ENCODE measurements around the gene DBP.

The DBP gene

DNA sequence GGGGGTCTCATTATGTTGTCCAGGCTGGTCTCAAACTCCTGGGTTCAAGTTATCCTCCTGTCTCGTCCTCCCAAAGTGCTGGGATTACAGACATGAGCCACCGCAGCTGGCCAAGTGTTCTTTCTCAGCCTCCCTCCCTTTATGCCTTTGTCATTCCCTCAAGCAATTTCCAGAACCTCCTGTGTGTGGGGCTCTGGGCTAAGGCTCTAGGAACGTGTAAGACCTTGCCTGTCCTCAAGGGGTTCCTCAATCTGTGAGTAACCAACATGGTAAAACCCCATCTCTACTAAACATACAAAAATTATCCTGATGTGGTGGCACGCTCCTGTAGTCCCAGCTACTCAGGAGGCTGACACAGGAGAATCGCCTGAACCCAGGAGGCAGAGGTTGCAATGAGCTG is 46.2 kb downstream of the DBP start:
- Histone ChIP-seq H4K20me1 (ENCODE audit: low read depth, low read length) (no peaks in the 10 kb centered on the region), H3K4me3 (ENCODE audit: insufficient read depth, low read length, poor library complexity, severe bottlenecking) (no peak overlapping the region), H3K27ac (ENCODE audit: low read depth, low read length) (no peak overlapping the region), H3K79me2 (ENCODE audit: insufficient read depth, low read length) (no peaks in the 10 kb centered on the region), H3K4me2 (ENCODE audit: low read depth, low read length, poor library complexity, severe bottlenecking) (no peak overlapping the region), H3K36me3 (ENCODE audit: low read length) (no peaks in the 10 kb centered on the region), H3K27me3 (ENCODE audit: low read length) (no peaks in the 10 kb centered on the region), H3K9me3 (ENCODE audit: insufficient read depth, low read length) (no peaks in the 10 kb centered on the region), H3K9ac (ENCODE audit: low read length) (no peak overlapping the region), H2AFZ (ENCODE audit: low read depth, low read length, severe bottlenecking) (no peak overlapping the region), H3F3A (ENCODE audit: insufficient read depth) (no peaks in the 10 kb centered on the region), H3K9me2 (replicated peaks; ENCODE audit: insufficient read depth, low read length) (no peaks in the 10 kb centered on the region)
- no peak for TF ChIP-seq EZH2phosphoT487 (conservative IDR thresholded peaks at IDR 0.05; ENCODE audit: low read length)

DNA sequence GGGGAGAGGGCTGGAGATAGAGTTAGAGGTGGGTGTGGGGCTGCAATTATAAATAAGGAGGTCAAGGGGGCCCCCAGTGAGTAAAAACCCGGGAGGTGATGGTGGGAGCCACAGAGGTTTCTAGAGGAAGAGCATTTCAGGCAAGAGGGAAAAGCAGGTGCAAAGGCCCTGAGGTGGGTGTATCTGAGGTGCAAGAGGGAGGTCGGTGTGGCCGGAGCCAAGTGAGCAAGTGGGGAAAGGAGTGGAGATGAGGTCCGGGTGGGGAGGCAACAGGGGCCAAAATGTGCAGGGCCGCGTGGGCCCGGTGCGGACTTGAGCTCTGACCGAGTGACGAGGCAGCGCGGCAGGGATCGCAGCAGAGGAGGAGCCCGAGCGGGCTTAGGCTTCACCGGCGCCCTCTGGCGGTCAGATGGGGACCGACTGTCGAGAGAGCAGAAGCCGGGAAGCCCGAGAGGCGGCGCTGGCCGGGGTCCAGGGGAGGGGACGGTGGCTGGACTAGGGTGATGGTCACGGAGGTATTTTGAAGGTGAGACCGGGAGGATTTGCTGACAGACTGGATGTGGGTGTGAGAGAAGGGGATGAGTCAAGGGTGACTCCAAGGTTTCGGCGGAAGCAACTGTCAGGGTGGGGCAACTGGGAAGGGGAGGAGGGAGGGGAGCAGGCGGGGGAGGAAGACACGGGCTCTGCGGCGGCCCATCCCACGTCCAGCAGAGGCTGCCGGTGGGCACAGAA is 48.3 kb downstream of the DBP start:
- peak overlapping the region; percentile 44 for H3K4me2 ChIP-seq (ENCODE audit: low read depth, low read length, poor library complexity, severe bottlenecking)
- H3K27ac ChIP-seq (ENCODE audit: low read depth, low read length): no peak overlapping the region
- no peaks in the 10 kb centered on the region for H4K20me1 ChIP-seq (ENCODE audit: low read depth, low read length)
- H3K9me3 ChIP-seq (ENCODE audit: insufficient read depth, low read length): no peaks in the 10 kb centered on the region
- H2AFZ ChIP-seq (ENCODE audit: low read depth, low read length, severe bottlenecking): peak overlapping the region; percentile 10
- H3F3A ChIP-seq (ENCODE audit: insufficient read depth): no peaks in the 10 kb centered on the region
- peak overlapping the region; percentile 12; the same call in 1 of the 2 replicates for H3K9ac ChIP-seq (ENCODE audit: low read length)
- TF ChIP-seq, protein P1, sequence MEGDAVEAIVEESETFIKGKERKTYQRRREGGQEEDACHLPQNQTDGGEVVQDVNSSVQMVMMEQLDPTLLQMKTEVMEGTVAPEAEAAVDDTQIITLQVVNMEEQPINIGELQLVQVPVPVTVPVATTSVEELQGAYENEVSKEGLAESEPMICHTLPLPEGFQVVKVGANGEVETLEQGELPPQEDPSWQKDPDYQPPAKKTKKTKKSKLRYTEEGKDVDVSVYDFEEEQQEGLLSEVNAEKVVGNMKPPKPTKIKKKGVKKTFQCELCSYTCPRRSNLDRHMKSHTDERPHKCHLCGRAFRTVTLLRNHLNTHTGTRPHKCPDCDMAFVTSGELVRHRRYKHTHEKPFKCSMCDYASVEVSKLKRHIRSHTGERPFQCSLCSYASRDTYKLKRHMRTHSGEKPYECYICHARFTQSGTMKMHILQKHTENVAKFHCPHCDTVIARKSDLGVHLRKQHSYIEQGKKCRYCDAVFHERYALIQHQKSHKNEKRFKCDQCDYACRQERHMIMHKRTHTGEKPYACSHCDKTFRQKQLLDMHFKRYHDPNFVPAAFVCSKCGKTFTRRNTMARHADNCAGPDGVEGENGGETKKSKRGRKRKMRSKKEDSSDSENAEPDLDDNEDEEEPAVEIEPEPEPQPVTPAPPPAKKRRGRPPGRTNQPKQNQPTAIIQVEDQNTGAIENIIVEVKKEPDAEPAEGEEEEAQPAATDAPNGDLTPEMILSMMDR (IDR thresholded peaks at IDR 0.05; ENCODE audit: insufficient read depth, low read length, poor library complexity, severe bottlenecking): peak; percentile 96
- no peak for TF ChIP-seq EZH2phosphoT487 (conservative IDR thresholded peaks at IDR 0.05; ENCODE audit: low read length)
- H3K4me3 ChIP-seq (ENCODE audit: insufficient read depth, low read length, poor library complexity, severe bottlenecking): no peak overlapping the region
- no peaks in the 10 kb centered on the region for H3K9me2 ChIP-seq (replicated peaks; ENCODE audit: insufficient read depth, low read length)
- no peaks in the 10 kb centered on the region for H3K27me3 ChIP-seq (ENCODE audit: low read length)
- no peaks in the 10 kb centered on the region for H3K36me3 ChIP-seq (ENCODE audit: low read length)
- no peaks in the 10 kb centered on the region for H3K79me2 ChIP-seq (ENCODE audit: insufficient read depth, low read length)

DNA sequence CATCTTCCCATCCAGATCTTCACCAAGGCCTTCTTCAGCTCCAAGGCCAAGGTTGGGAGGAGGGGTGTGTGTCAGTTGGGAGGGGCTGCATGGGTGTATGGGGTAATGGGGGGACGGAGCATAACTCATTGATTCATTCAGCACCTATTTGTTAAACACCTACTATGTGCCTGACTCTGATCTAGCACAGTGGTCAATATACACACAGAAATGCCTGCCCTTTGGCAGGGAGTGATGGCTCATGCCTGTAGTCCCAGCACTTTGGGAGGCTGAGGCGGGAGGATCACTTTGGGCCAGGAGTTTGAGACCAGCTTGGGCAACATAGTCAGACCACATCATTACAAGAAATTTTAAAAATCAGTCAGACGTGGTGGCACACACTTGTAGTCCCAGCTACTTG is 49.8 kb downstream of the DBP start:
- Histone ChIP-seq H3F3A (ENCODE audit: insufficient read depth) (no peaks in the 10 kb centered on the region), H3K79me2 (ENCODE audit: insufficient read depth, low read length) (no peaks in the 10 kb centered on the region), H3K9ac (ENCODE audit: low read length) (no peak overlapping the region), H4K20me1 (ENCODE audit: low read depth, low read length) (no peaks in the 10 kb centered on the region), H3K27ac (ENCODE audit: low read depth, low read length) (no peak overlapping the region), H3K4me3 (ENCODE audit: insufficient read depth, low read length, poor library complexity, severe bottlenecking) (no peak overlapping the region), H3K9me3 (ENCODE audit: insufficient read depth, low read length) (no peaks in the 10 kb centered on the region), H3K4me2 (ENCODE audit: low read depth, low read length, poor library complexity, severe bottlenecking) (no peak overlapping the region), H3K36me3 (ENCODE audit: low read length) (no peaks in the 10 kb centered on the region), H2AFZ (ENCODE audit: low read depth, low read length, severe bottlenecking) (no peak overlapping the region), H3K27me3 (ENCODE audit: low read length) (no peaks in the 10 kb centered on the region), H3K9me2 (replicated peaks; ENCODE audit: insufficient read depth, low read length) (no peaks in the 10 kb centered on the region)
- TF ChIP-seq, protein P1 (IDR thresholded peaks at IDR 0.05; ENCODE audit: insufficient read depth, low read length, poor library complexity, severe bottlenecking): no peak
- no peak for TF ChIP-seq EZH2phosphoT487 (conservative IDR thresholded peaks at IDR 0.05; ENCODE audit: low read length)

DNA sequence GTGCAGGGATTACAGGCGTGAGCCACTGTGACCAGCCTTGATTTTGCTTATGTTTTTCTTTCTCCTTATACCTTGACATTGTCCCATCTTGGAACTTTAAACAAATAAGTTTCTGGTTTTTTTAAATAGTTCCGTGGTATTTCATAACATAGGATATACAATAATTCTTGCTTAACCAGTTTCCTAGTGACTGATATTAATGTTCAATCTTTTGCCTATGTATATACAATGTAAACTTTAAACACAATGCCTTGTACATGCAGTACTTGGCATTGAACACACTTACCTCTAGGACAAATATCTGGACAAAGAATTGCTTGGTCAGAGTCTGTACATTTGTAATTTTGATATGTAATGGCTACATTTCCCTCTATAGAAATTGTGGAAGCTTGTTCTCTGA is 55.0 kb downstream of the DBP start:
- Histone ChIP-seq H3K9me2 (replicated peaks; ENCODE audit: insufficient read depth, low read length) (no peaks in the 10 kb centered on the region), H3K4me3 (ENCODE audit: insufficient read depth, low read length, poor library complexity, severe bottlenecking) (no peak overlapping the region), H3K27me3 (ENCODE audit: low read length) (no peaks in the 10 kb centered on the region), H3K9me3 (ENCODE audit: insufficient read depth, low read length) (no peaks in the 10 kb centered on the region), H2AFZ (ENCODE audit: low read depth, low read length, severe bottlenecking) (no peak overlapping the region), H3K9ac (ENCODE audit: low read length) (no peak overlapping the region), H3K36me3 (ENCODE audit: low read length) (no peaks in the 10 kb centered on the region), H3K79me2 (ENCODE audit: insufficient read depth, low read length) (no peaks in the 10 kb centered on the region), H4K20me1 (ENCODE audit: low read depth, low read length) (no peaks in the 10 kb centered on the region), H3K4me2 (ENCODE audit: low read depth, low read length, poor library complexity, severe bottlenecking) (no peak overlapping the region), H3F3A (ENCODE audit: insufficient read depth) (no peaks in the 10 kb centered on the region), H3K27ac (ENCODE audit: low read depth, low read length) (no peak overlapping the region)
- TF ChIP-seq, protein P1 (IDR thresholded peaks at IDR 0.05; ENCODE audit: insufficient read depth, low read length, poor library complexity, severe bottlenecking): no peak
- no peak for TF ChIP-seq EZH2phosphoT487 (conservative IDR thresholded peaks at IDR 0.05; ENCODE audit: low read length)
